Endothelial cell of umbilical vein (primary cell): Measurements from ENCODE around the gene CDK18. TPM values are rescaled to one million over a fixed set of nuclear protein-coding genes. Genes with fewer than 3 reads are reported as not detected.

Source experiments
- BruUV-seq: library from RNA; stranded (reverse); fragments of 400-500 nt; replicated peaks from 2 replicates; lab custom pipeline; 2021; lab: Mats Ljungman, UMichigan
- CTCF ChIA-PET: fragments of 300-600, 350-600 bp; sonication (Branson Sonifier 250); formaldehyde crosslinking; loops from one replicate; lab custom pipeline; 2021; ENCODE audit warnings: antibody characterized with exemption, inconsistent platforms; lab: Charles Lee
- POLR2A ChIA-PET: fragments of 300-600, 350-600 bp; sonication (Branson Sonifier 250); formaldehyde crosslinking; loops from one replicate; lab custom pipeline; 2021; ENCODE audit warnings: antibody characterized with exemption, inconsistent platforms; lab: Charles Lee
- DNase-seq: peaks from one replicate; pipeline ENCODE4 v3.0.0-alpha.2; 2011; ENCODE audit warnings: low read depth, low spot score
- FAIRE-seq: peaks from 2 replicates; lab custom pipeline; 2011; peaks lifted over from hg19 to GRCh38; lab: Jason Lieb, UNC
- H2AFZ ChIP-seq: 2 replicates; pipeline ENCODE4 v1.6.0; 2012; ENCODE audit warnings: low read depth, low read length, control low read depth, inconsistent platforms
- H3K27ac ChIP-seq: 2 replicates; pipeline ENCODE4 v1.5.1; 2011; ENCODE audit warnings: low read depth, mild to moderate bottlenecking, control low read depth, low read length, moderate library complexity; ENCODE audit not compliant: insufficient read depth
- H3K27me3 ChIP-seq, 2 experiments: 2 replicates each; pipeline versions ENCODE4 v1.6.0 to v1.6.1; 2011; ENCODE audit warnings: low read length in 2 of 2, mixed read lengths in 1 of 2; ENCODE audit not compliant: control insufficient read depth in 2 of 2, insufficient read depth in 2 of 2
- H3K36me3 ChIP-seq, 2 experiments: 2 replicates in 1 of 2; 3 replicates in 1 of 2; pipeline ENCODE4 v1.5.1; 2011; ENCODE audit warnings: low read length in 2 of 2, mild to moderate bottlenecking in 1 of 2, moderate library complexity in 1 of 2; ENCODE audit not compliant: control insufficient read depth in 2 of 2, insufficient read depth in 2 of 2; ENCODE audit errors: extremely low read depth in 1 of 2
- H3K4me1 ChIP-seq: 3 replicates; pipeline ENCODE4 v1.5.1; 2011; ENCODE audit warnings: mild to moderate bottlenecking, low read length; ENCODE audit not compliant: control insufficient read depth, insufficient read depth; ENCODE audit errors: extremely low read depth
- H3K4me2 ChIP-seq: 2 replicates; pipeline ENCODE4 v1.6.1; 2011; ENCODE audit warnings: low read length, control low read depth, mixed read lengths; ENCODE audit not compliant: insufficient read depth
- H3K4me3 ChIP-seq, 3 experiments: fragments of 200-600 bp in 1 of 3; sonication (generic), shearing (Covaris generic) in 1 of 3; replicated peaks in 1 of 3; 2 replicates each; pipeline ENCODE4 v1.5.1; 2011 to 2016; ENCODE audit warnings: control low read depth in 3 of 3, low read length in 3 of 3, mild to moderate bottlenecking in 2 of 3, inconsistent platforms in 1 of 3, low read depth in 1 of 3, moderate library complexity in 1 of 3; ENCODE audit not compliant: insufficient read depth in 1 of 3
- H3K79me2 ChIP-seq: 2 replicates; pipeline ENCODE4 v1.6.0; 2012; ENCODE audit warnings: low read length, inconsistent platforms; ENCODE audit not compliant: control insufficient read depth, insufficient read depth
- H3K9ac ChIP-seq: replicated peaks from 2 replicates; pipeline ENCODE3; 2011; ENCODE audit warnings: low read length, control low read depth; ENCODE audit not compliant: insufficient read depth; ENCODE audit errors: extremely low read depth
- H3K9me1 ChIP-seq: replicated peaks from 3 replicates; pipeline ENCODE4 v1.6.0; 2011; ENCODE audit warnings: mild to moderate bottlenecking, low read length; ENCODE audit not compliant: control insufficient read depth, insufficient read depth; ENCODE audit errors: extremely low read depth
- H3K9me3 ChIP-seq: replicated peaks from 2 replicates; pipeline ENCODE4 v1.5.1; 2012; ENCODE audit warnings: low read length, inconsistent platforms; ENCODE audit not compliant: control insufficient read depth, insufficient read depth
- H4K20me1 ChIP-seq: replicated peaks from 2 replicates; pipeline ENCODE3; 2011; ENCODE audit warnings: mild to moderate bottlenecking, low read length; ENCODE audit not compliant: control insufficient read depth, insufficient read depth; ENCODE audit errors: extremely low read depth
- CTCF ChIP-seq, 2 donors: IDR thresholded peaks; 1 replicate in 1 of 2; 2 replicates in 1 of 2; pipeline ENCODE4 v1.5.1; 2011; ENCODE audit warnings: low read length in 2 of 2, mild to moderate bottlenecking in 2 of 2, moderate library complexity in 2 of 2, control low read depth in 1 of 2, inconsistent platforms in 1 of 2, low read depth in 1 of 2; ENCODE audit not compliant: insufficient read depth in 1 of 2; ENCODE audit errors: extremely low read depth in 1 of 2
- EZH2 ChIP-seq: IDR thresholded peaks from 2 replicates; pipeline ENCODE4 v1.6.1; 2012; ENCODE audit warnings: borderline replicate concordance, low read depth, mild to moderate bottlenecking, moderate library complexity, low read length, inconsistent platforms; ENCODE audit not compliant: severe bottlenecking
- FOS ChIP-seq: IDR thresholded peaks from 2 replicates; pipeline ENCODE4 v1.6.1; 2011; ENCODE audit warnings: mild to moderate bottlenecking, low read length, moderate library complexity, borderline replicate concordance; ENCODE audit not compliant: insufficient read depth
- GATA2 ChIP-seq: IDR thresholded peaks from 2 replicates; pipeline ENCODE4 v1.7.0; 2011; ENCODE audit warnings: low read depth, mild to moderate bottlenecking, moderate library complexity, mixed read lengths, low read length; ENCODE audit not compliant: insufficient read length, insufficient read depth
- JUN ChIP-seq: IDR thresholded peaks from 2 replicates; pipeline ENCODE4 v1.6.1; 2011; ENCODE audit warnings: borderline replicate concordance, low read depth; ENCODE audit not compliant: insufficient read length, insufficient read depth
- MYC ChIP-seq: IDR thresholded peaks from one replicate; pipeline ENCODE4 v1.6.1; 2011; ENCODE audit warnings: mild to moderate bottlenecking, low read depth, low read length
- POLR2A ChIP-seq: IDR thresholded peaks from 2 replicates; pipeline ENCODE4 v1.6.1; 2012; ENCODE audit warnings: low read depth, mild to moderate bottlenecking, control low read depth, low read length
- POLR2AphosphoS5 ChIP-seq: IDR thresholded peaks from 2 replicates; pipeline ENCODE4 v1.6.1; 2012; ENCODE audit warnings: low read depth, mild to moderate bottlenecking, control low read depth, low read length, moderate library complexity; ENCODE audit not compliant: insufficient read depth
- dilution Hi-C: fragments of 300-500 bp; cut with MboI; formaldehyde crosslinking; loops from one replicate; pipeline ENCODE4 v1.15.0; 2019; ENCODE audit warnings: low sequenced_read_pairs; ENCODE audit not compliant: extremely low pct_ligation_motif_present
- intact Hi-C: fragments of 100-400 bp; cut with micrococcal nuclease; formaldehyde crosslinking; loops from one replicate; pipeline ENCODE4 v1.10.0; 2022
- polyA plus RNA-seq, 4 experiments: library from polyadenylated mRNA; depleted of rRNA in 3 of 4; stranded (reverse) in 3 of 4; unstranded in 1 of 4; fragments of >200 nt; gene quantifications; 2 replicates each; pipeline versions ENCODE4 v1.2.1 to v1.2.3, GENCODE V29; 2011 to 2012; ENCODE audit warnings: missing spikeins in 1 of 4
- total RNA-seq: library from RNA; stranded (reverse); gene quantifications from 2 replicates; pipeline ENCODE4 v1.2.3, GENCODE V29; 2021
- TF ChIP-seq, protein P1 (sequence below): IDR thresholded peaks from 2 replicates; pipeline ENCODE4 v1.6.1; 2011; ENCODE audit not compliant: insufficient read depth, insufficient read length

CDK18 gene
- total and polyA plus RNA-seq, 2 donors (not counting 3 experiments of a cell fraction or from before 2014, with no cell fraction given) = 0.17 to 1.2 TPM

- Histone ChIP-seq H3K9ac (no peak overlapping the region), H3K36me3 (no peaks in the 10 kb centered on the region), H3K27ac (no peak overlapping the region), H3K79me2 (no peaks in the 10 kb centered on the region), H3K9me1 (no peaks in the 10 kb centered on the region), H3K4me1 (no peaks in the 10 kb centered on the region), H3K4me3 (no peak overlapping the region), H3K4me2 (no peak overlapping the region), H3K27me3 (peaks cover 6 to 23% of the 10 kb centered on the region in 2 experiments), H4K20me1 (no peaks in the 10 kb centered on the region), H2AFZ (no peak overlapping the region), H3K9me3 (no peaks in the 10 kb centered on the region)
- BruUV-seq = no TSS peak
- no peak for TF ChIP-seq MYC
- no peak for TF ChIP-seq POLR2AphosphoS5
- TF ChIP-seq, protein P1, sequence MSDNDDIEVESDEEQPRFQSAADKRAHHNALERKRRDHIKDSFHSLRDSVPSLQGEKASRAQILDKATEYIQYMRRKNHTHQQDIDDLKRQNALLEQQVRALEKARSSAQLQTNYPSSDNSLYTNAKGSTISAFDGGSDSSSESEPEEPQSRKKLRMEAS = no peak
- TF ChIP-seq FOS = no peak
- no peak for TF ChIP-seq JUN
- TF ChIP-seq CTCF (IDR thresholded peaks at IDR 0.05; ENCODE audit: extremely low read depth in 1 of 2, insufficient read depth in 1 of 2, low read depth in 1 of 2, low read length in 2 of 2) = no peak
- TF ChIP-seq POLR2A = no peak
- TF ChIP-seq GATA2 = no peak
- no peak for TF ChIP-seq EZH2
- ChIA-PET POLR2A (no interaction called here), CTCF (interaction anchor here (0.6 to 8.9 kb wide), 3 partner anchors 9 to 51 kb away, joined by 3 to 96 read pairs (median 47); no protein-coding TSS in a partner anchor)
- no peak for FAIRE-seq
- dilution Hi-C loops = no loop called here
- intact Hi-C loops = no loop called here
- no peak for DNase-seq
Measured at GRCh38 chr1:205496661-205497060, 7.8 kb upstream of the CDK18 start.
